Right lobe of liver (tissue), 4 donors: ENCODE results near the gene TUBGCP2.

ENCODE experiments used
- POLR2A ChIP-seq: fragments of 450-650 bp; IDR thresholded peaks from one replicate; pipeline ENCODE4 v1.6.1; 2017; ENCODE audit warnings: antibody characterized with exemption, mild to moderate bottlenecking
- TF ChIP-seq, protein P1 (sequence below), 4 donors: fragments of 200-600 bp in 3 of 4; fragments of 450-650 bp in 1 of 4; IDR thresholded peaks; one replicate each; pipeline versions ENCODE4 v1.5.1 to v1.8.0; 2016 to 2022; ENCODE audit warnings: antibody characterized with exemption in 4 of 4, mild to moderate bottlenecking in 2 of 4
- donor health status: DM: no; HTN: no; CAD: no.
- donor health status: DM: no; HTN: no; CAD: no.
- donor health status: DM: no; HTN: yes; CAD: no.

DNA sequence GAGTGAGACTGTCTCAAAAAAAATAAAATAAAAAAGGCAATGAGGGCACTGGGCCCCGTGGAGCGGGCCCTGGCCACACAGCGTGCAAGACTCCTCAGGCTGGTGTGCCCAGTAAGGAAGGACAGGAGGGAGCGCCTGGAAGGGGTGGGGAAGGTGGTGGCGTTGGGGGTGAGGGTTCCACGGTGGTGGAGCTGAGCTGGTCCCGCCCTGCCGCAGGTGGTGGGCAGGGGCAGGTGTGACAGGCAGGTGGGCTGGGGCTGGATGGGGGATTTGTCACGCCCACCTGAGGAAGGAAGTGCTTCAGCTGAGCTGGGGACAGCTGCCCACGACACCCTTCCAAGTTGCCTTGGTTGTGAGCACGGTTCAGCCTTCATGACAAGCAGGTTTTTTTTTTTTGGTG lies 37.7 kb upstream of the TUBGCP2 start:
- TF ChIP-seq, protein P1, sequence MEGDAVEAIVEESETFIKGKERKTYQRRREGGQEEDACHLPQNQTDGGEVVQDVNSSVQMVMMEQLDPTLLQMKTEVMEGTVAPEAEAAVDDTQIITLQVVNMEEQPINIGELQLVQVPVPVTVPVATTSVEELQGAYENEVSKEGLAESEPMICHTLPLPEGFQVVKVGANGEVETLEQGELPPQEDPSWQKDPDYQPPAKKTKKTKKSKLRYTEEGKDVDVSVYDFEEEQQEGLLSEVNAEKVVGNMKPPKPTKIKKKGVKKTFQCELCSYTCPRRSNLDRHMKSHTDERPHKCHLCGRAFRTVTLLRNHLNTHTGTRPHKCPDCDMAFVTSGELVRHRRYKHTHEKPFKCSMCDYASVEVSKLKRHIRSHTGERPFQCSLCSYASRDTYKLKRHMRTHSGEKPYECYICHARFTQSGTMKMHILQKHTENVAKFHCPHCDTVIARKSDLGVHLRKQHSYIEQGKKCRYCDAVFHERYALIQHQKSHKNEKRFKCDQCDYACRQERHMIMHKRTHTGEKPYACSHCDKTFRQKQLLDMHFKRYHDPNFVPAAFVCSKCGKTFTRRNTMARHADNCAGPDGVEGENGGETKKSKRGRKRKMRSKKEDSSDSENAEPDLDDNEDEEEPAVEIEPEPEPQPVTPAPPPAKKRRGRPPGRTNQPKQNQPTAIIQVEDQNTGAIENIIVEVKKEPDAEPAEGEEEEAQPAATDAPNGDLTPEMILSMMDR (IDR thresholded peaks at IDR 0.05), result no peak
- TF ChIP-seq POLR2A, result no peak
